ENCODE results near the gene MFSD2A.

GRCh38 chr1:39960431-39960958, 5.5 kb downstream of the MFSD2A start:
- TF ChIP-seq TOX (CRISPR knock-in tag; IDR thresholded peaks at IDR 0.05; ENCODE audit: borderline replicate concordance) (no peak), ISL1 (CRISPR knock-in tag; IDR thresholded peaks at IDR 0.05) (no peak), ARNTL (CRISPR knock-in tag; IDR thresholded peaks at IDR 0.05; ENCODE audit: borderline replicate concordance, low read depth) (no peak), RARB (CRISPR knock-in tag; IDR thresholded peaks at IDR 0.05) (no peak), PPARA (CRISPR knock-in tag; IDR thresholded peaks at IDR 0.05; ENCODE audit: borderline replicate concordance) (no peak), ZNF565 (CRISPR knock-in tag; conservative IDR thresholded peaks at IDR 0.05; ENCODE audit: low read depth) (no peak), OSR1 (CRISPR knock-in tag; IDR thresholded peaks at IDR 0.05) (no peak), CREB5 (CRISPR knock-in tag; IDR thresholded peaks at IDR 0.05; ENCODE audit: low read depth) (no peak), ZNF8 (CRISPR knock-in tag; IDR thresholded peaks at IDR 0.05) (no peak)
